ENCODE data around the gene EID1. TPM values are rescaled to one million over a fixed set of nuclear protein-coding genes. Genes with fewer than 3 reads are reported as not detected.

EID1 gene
- polyA plus RNA-seq, 1 of the 3 experiments (the other 2 are of a cell fraction) = 228 TPM

DNA sequence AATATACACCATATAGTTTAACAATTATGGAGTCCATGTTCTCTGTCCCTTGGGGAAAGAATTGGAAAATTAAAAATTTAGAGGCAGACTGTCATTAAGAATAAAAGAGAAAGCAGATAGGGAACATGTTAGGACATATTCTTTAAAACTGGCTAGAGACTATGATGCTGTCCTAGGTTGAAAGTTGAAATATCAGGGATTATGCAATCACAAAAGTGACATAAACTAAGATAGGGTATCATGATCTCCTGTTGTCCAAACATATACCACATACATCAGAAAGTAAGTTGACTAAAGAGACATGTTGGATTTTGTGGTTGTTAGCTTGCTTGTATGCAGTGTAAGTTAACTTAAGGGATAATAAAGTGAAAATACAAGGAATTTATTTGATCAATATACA lies 9.9 kb upstream of the EID1 start:
- H4K20me1 ChIP-seq (ENCODE audit: insufficient read depth) = no peaks in the 10 kb centered on the region
- TF ChIP-seq RFX5 (IDR thresholded peaks at IDR 0.05; ENCODE audit: low read length) (no peak), SIN3A (IDR thresholded peaks at IDR 0.05; ENCODE audit: borderline replicate concordance, low read depth, low read length) (no peak), SMC3 (IDR thresholded peaks at IDR 0.05; ENCODE audit: low read depth, low read length) (no peak), RXRA (IDR thresholded peaks at IDR 0.05; ENCODE audit: borderline replicate concordance, low read depth) (no peak), EZH2phosphoT487 (IDR thresholded peaks at IDR 0.05; ENCODE audit: borderline replicate concordance, low read depth) (no peak), NFIC (IDR thresholded peaks at IDR 0.05; ENCODE audit: borderline replicate concordance) (no peak), NRF1 (IDR thresholded peaks at IDR 0.05; ENCODE audit: low read depth, low read length) (no peak), RCOR1 (IDR thresholded peaks at IDR 0.05; ENCODE audit: low read length) (no peak)
- TF ChIP-seq, protein P1, sequence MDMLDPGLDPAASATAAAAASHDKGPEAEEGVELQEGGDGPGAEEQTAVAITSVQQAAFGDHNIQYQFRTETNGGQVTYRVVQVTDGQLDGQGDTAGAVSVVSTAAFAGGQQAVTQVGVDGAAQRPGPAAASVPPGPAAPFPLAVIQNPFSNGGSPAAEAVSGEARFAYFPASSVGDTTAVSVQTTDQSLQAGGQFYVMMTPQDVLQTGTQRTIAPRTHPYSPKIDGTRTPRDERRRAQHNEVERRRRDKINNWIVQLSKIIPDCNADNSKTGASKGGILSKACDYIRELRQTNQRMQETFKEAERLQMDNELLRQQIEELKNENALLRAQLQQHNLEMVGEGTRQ (IDR thresholded peaks at IDR 0.05; ENCODE audit: borderline replicate concordance, low read depth, low read length) = no peak
- TF ChIP-seq, protein P2, sequence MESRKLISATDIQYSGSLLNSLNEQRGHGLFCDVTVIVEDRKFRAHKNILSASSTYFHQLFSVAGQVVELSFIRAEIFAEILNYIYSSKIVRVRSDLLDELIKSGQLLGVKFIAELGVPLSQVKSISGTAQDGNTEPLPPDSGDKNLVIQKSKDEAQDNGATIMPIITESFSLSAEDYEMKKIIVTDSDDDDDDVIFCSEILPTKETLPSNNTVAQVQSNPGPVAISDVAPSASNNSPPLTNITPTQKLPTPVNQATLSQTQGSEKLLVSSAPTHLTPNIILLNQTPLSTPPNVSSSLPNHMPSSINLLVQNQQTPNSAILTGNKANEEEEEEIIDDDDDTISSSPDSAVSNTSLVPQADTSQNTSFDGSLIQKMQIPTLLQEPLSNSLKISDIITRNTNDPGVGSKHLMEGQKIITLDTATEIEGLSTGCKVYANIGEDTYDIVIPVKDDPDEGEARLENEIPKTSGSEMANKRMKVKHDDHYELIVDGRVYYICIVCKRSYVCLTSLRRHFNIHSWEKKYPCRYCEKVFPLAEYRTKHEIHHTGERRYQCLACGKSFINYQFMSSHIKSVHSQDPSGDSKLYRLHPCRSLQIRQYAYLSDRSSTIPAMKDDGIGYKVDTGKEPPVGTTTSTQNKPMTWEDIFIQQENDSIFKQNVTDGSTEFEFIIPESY (IDR thresholded peaks at IDR 0.05; ENCODE audit: borderline replicate concordance, low read depth) = no peak
- TF ChIP-seq, protein P3, sequence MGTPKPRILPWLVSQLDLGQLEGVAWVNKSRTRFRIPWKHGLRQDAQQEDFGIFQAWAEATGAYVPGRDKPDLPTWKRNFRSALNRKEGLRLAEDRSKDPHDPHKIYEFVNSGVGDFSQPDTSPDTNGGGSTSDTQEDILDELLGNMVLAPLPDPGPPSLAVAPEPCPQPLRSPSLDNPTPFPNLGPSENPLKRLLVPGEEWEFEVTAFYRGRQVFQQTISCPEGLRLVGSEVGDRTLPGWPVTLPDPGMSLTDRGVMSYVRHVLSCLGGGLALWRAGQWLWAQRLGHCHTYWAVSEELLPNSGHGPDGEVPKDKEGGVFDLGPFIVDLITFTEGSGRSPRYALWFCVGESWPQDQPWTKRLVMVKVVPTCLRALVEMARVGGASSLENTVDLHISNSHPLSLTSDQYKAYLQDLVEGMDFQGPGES (IDR thresholded peaks at IDR 0.05; ENCODE audit: low read depth, low read length) = no peak
- ChIA-PET CTCF (interaction anchor here (0.8 to 1.6 kb wide), 2 partner anchors 38 to 278 kb away, joined by 5 to 6 read pairs; no protein-coding TSS in a partner anchor), POLR2A (no interaction called here)
- H3K27ac ChIP-seq (ENCODE audit: low read depth in 2 of 2, low read length in 1 of 2) = peak overlapping the region in 1 of 2 experiments; percentile 84; a peak in 2 of 4 replicates
- peak overlapping the region; percentile 58 for H3K4me2 ChIP-seq
- peaks cover 0 to 41% of the 10 kb centered on the region in 2 experiments; a peak in 2 of 4 replicates for H3K4me1 ChIP-seq (ENCODE audit: control insufficient read depth in 1 of 2, insufficient read depth in 2 of 2, low read depth in 1 of 2, low read length in 1 of 2)
- no peak for DNase-seq
- H3K9me2 ChIP-seq = no peaks in the 10 kb centered on the region
- no peaks in the 10 kb centered on the region for H3K27me3 ChIP-seq (ENCODE audit: insufficient read depth)
- no peak overlapping the region for H3K4me3 ChIP-seq (ENCODE audit: low read depth in 2 of 2, low read length in 1 of 2)
- no peaks in the 10 kb centered on the region for H3K36me3 ChIP-seq (replicated peaks in 1 of 2; ENCODE audit: control insufficient read depth in 1 of 2, insufficient read depth in 2 of 2, low read length in 1 of 2)
- H3K9me3 ChIP-seq = no peaks in the 10 kb centered on the region
- peaks cover 18% of the 10 kb centered on the region for H3F3A ChIP-seq (replicated peaks; ENCODE audit: insufficient read depth)
- peak overlapping the region; percentile 5; the same call in 1 of the 2 replicates for H2AFZ ChIP-seq (ENCODE audit: low read depth)
- H3K79me2 ChIP-seq (ENCODE audit: insufficient read depth) = no peaks in the 10 kb centered on the region
- H3K9ac ChIP-seq = no peak overlapping the region

DNA sequence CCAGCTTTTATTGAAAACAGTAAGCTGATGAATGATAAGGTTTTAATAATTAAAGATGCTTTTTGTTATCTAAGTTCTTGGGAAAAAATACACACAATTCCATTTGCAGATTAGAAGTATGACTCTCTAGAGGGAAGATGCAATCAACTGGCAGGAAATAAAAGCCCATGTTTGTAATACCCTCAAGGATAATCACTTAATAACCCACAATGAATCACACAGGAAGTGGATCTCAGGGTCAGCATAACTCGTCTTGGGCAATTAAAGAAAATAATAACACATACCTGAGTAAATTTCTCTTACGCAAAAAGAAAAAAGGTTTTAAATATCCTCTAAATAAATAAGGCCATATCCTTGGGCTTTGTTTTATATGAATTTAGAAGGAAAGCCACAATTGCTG lies 9.4 kb upstream of the EID1 start:
- no peaks in the 10 kb centered on the region for H3K27me3 ChIP-seq (ENCODE audit: insufficient read depth)
- DNase-seq = no peak
- no peak overlapping the region for H3K4me3 ChIP-seq (ENCODE audit: low read depth in 2 of 2, low read length in 1 of 2)
- peak overlapping the region; percentile 58 for H3K4me2 ChIP-seq
- WGBS (ENCODE audit: low lambda C conversion rate) = 42% methylated on average over 2 of the region's 2 CpGs
- no peaks in the 10 kb centered on the region for H4K20me1 ChIP-seq (ENCODE audit: insufficient read depth)
- H2AFZ ChIP-seq (ENCODE audit: low read depth) = no peak overlapping the region; the same call in 1 of the 2 replicates
- H3F3A ChIP-seq (replicated peaks; ENCODE audit: insufficient read depth) = peaks cover 18% of the 10 kb centered on the region
- H3K9me3 ChIP-seq = no peaks in the 10 kb centered on the region
- no peak overlapping the region for H3K9ac ChIP-seq
- no peaks in the 10 kb centered on the region for H3K9me2 ChIP-seq
- POLR2A ChIA-PET = no interaction called here
- peaks cover 0 to 41% of the 10 kb centered on the region in 2 experiments; a peak in 2 of 4 replicates for H3K4me1 ChIP-seq (ENCODE audit: control insufficient read depth in 1 of 2, insufficient read depth in 2 of 2, low read depth in 1 of 2, low read length in 1 of 2)
- H3K36me3 ChIP-seq (replicated peaks in 1 of 2; ENCODE audit: control insufficient read depth in 1 of 2, insufficient read depth in 2 of 2, low read length in 1 of 2) = no peaks in the 10 kb centered on the region
- no peaks in the 10 kb centered on the region for H3K79me2 ChIP-seq (ENCODE audit: insufficient read depth)
- H3K27ac ChIP-seq (ENCODE audit: low read depth in 2 of 2, low read length in 1 of 2) = peak overlapping the region in 1 of 2 experiments; percentile 84; a peak in 2 of 4 replicates
- CTCF ChIA-PET = interaction anchor here (0.8 to 1.6 kb wide), 2 partner anchors 38 to 277 kb away, joined by 5 to 6 read pairs; no protein-coding TSS in a partner anchor
- TF ChIP-seq NFIC (IDR thresholded peaks at IDR 0.05; ENCODE audit: borderline replicate concordance) (0 out of 2 replicates have a peak, but pooled peaks have one; percentile 17), TAF1 (IDR thresholded peaks at IDR 0.05; ENCODE audit: borderline replicate concordance, low read depth, low read length) (no peak), GABPA (IDR thresholded peaks at IDR 0.05; ENCODE audit: low read depth) (no peak), MEF2A (IDR thresholded peaks at IDR 0.05; ENCODE audit: borderline replicate concordance, low read depth) (no peak), CHD2 (IDR thresholded peaks at IDR 0.05; ENCODE audit: low read length, partially characterized antibody) (no peak), RAD21 (IDR thresholded peaks at IDR 0.05; ENCODE audit: low read length) (no peak), EP300 (IDR thresholded peaks at IDR 0.05; ENCODE audit: borderline replicate concordance in 1 of 2, low read depth in 1 of 2, low read length in 1 of 2) (peak in 1 of 2 experiments; percentile 31; a peak in 1 of 4 replicates), POLR2AphosphoS5 (IDR thresholded peaks at IDR 0.05; ENCODE audit: low read depth, low read length) (no peak), FOXM1 (IDR thresholded peaks at IDR 0.05; ENCODE audit: low read depth) (no peak), FOXJ3 (CRISPR knock-in tag; IDR thresholded peaks at IDR 0.05) (no peak), SIN3A (IDR thresholded peaks at IDR 0.05; ENCODE audit: borderline replicate concordance, low read depth, low read length) (no peak)
- TF ChIP-seq, protein P4, sequence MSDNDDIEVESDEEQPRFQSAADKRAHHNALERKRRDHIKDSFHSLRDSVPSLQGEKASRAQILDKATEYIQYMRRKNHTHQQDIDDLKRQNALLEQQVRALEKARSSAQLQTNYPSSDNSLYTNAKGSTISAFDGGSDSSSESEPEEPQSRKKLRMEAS (IDR thresholded peaks at IDR 0.05; ENCODE audit: low read depth) = 0 out of 2 replicates have a peak, but pooled peaks have one; percentile 30
- TF ChIP-seq, protein P5, sequence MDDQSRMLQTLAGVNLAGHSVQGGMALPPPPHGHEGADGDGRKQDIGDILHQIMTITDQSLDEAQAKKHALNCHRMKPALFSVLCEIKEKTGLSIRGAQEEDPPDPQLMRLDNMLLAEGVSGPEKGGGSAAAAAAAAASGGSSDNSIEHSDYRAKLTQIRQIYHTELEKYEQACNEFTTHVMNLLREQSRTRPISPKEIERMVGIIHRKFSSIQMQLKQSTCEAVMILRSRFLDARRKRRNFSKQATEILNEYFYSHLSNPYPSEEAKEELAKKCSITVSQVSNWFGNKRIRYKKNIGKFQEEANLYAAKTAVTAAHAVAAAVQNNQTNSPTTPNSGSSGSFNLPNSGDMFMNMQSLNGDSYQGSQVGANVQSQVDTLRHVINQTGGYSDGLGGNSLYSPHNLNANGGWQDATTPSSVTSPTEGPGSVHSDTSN (IDR thresholded peaks at IDR 0.05) = 0 out of 2 replicates have a peak, but pooled peaks have one; percentile 22
